HFF-Myc (cell line): Measurements from ENCODE around the gene GORASP1.
A peak's percentile ranks its signal among the peaks of the same experiment; 100 is the strongest.

Experiments
- DNase-seq: peaks from one replicate; pipeline ENCODE4 v3.0.0-alpha.2; 2011; ENCODE audit warnings: low read depth; ENCODE audit errors: extremely low read depth
- H3K4me3 ChIP-seq: replicated peaks from 2 replicates; pipeline ENCODE4 v1.5.1; 2011; ENCODE audit warnings: low read depth, mild to moderate bottlenecking, control low read depth, low read length
- TF ChIP-seq, protein P1 (sequence below): IDR thresholded peaks from 2 replicates; pipeline ENCODE4 v1.5.1; 2012; ENCODE audit warnings: mild to moderate bottlenecking, low read depth, low read length, control low read depth; ENCODE audit errors: missing control alignments

The GORASP1 gene

DNA sequence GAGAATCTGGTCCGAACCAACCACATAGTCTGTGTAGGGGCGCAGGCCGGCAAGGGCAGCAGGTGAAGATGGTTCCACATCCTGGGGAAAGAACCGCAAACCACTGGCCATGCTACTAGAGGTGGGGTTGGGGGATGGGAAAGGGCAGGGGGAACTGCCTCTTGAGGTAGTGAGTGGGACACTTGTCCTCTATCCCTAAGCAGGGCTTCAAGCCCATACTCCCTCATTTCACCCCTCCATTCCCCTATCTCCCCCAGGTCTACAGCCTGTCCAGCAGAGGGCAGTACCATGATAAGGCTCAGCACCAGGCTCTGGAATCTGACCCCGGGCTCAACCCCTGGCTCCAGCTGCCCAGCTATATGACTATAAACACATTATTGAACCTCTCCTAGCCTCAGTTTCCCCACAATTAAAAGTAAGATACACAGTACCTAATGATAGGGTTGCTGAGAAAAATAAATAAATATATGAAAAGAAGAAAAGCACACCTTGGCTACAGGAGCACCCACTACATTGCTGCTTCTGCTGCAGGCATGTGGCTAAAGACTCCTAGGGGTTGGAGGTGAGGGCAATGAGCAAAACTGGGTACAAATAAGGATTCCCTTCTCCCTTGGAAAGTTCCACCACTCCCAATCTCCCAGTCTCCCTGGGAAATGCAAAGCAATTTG is 6.3 kb downstream of the GORASP1 start:
- DNase-seq, result no peak
- H3K4me3 ChIP-seq, result no peak overlapping the region
- TF ChIP-seq, protein P1, sequence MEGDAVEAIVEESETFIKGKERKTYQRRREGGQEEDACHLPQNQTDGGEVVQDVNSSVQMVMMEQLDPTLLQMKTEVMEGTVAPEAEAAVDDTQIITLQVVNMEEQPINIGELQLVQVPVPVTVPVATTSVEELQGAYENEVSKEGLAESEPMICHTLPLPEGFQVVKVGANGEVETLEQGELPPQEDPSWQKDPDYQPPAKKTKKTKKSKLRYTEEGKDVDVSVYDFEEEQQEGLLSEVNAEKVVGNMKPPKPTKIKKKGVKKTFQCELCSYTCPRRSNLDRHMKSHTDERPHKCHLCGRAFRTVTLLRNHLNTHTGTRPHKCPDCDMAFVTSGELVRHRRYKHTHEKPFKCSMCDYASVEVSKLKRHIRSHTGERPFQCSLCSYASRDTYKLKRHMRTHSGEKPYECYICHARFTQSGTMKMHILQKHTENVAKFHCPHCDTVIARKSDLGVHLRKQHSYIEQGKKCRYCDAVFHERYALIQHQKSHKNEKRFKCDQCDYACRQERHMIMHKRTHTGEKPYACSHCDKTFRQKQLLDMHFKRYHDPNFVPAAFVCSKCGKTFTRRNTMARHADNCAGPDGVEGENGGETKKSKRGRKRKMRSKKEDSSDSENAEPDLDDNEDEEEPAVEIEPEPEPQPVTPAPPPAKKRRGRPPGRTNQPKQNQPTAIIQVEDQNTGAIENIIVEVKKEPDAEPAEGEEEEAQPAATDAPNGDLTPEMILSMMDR, result peak; percentile 75

- no peak for DNase-seq
- TF ChIP-seq, protein P1, result no peak
- no peak overlapping the region for H3K4me3 ChIP-seq
Measured at GRCh38 chr3:39100500-39100886, 6.9 kb downstream of the GORASP1 start.

- TF ChIP-seq, protein P1, result no peak
- no peak for DNase-seq
Measured at GRCh38 chr3:39099738-39100499, 7.5 kb downstream of the GORASP1 start.

GRCh38 chr3:39099242-39099641 is 8.2 kb downstream of the GORASP1 start:
- DNase-seq, result no peak
- H3K4me3 ChIP-seq, result no peak overlapping the region
- TF ChIP-seq, protein P1, result no peak

More at GRCh38 chr3:39099738-39100499, 7.5 kb downstream of the GORASP1 start:
- no peak overlapping the region for H3K4me3 ChIP-seq

DNA sequence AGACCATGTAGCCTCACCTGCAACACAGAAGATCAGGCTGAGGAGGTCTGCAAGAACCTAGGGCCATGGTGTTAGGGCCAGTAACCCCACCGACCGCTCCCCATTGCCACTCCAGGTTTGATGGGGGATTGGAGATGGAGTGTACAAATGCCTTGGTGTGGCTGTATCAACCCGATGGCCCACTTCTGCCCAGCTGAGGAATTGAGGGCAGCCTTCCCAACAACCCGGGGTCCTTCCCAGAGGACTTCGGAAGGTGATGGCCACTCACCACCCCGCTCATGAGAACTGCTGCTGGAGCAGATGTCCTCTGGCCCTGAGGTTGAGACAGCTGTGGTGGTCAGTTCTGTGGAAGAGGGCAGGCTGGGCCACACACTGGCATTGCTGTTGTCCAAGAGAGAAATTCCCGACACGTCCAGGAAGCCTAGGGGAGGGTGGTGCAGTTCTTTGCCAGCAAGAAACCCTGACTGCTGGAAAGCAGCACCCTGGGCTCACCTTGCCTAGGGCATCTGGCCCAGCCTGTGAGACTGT is 8.9 kb downstream of the GORASP1 start:
- no peak overlapping the region for H3K4me3 ChIP-seq
- no peak for DNase-seq
- TF ChIP-seq, protein P1, result no peak

GRCh38 chr3:39097716-39098472 is 9.5 kb downstream of the GORASP1 start:
- no peak overlapping the region for H3K4me3 ChIP-seq
- TF ChIP-seq, protein P1, result no peak
- no peak for DNase-seq
